Ovary (tissue), 3 donors: ENCODE results near the gene KCNMB2.

Experiments
- EP300 ChIP-seq: sonication (generic); formaldehyde crosslinking; IDR thresholded peaks from one replicate; pipeline ENCODE4 v1.6.1; 2017; ENCODE audit warnings: antibody characterized with exemption
- POLR2A ChIP-seq: fragments of 450-650 bp; IDR thresholded peaks from one replicate; pipeline ENCODE4 v1.6.1; 2017; ENCODE audit warnings: antibody characterized with exemption, mild to moderate bottlenecking, moderate library complexity
- TF ChIP-seq, protein P1 (sequence below), 3 donors: fragments of 450-650 bp in 2 of 3; fragments of 200-600 bp in 1 of 3; IDR thresholded peaks; one replicate each; pipeline versions ENCODE4 v1.5.1 to v1.8.0; 2016 to 2022; ENCODE audit warnings: antibody characterized with exemption in 3 of 3, mild to moderate bottlenecking in 1 of 3
- donor health status: DM: no; HTN: no; CAD: no.

GRCh38 chr3:178761024-178761423, 224.8 kb downstream of the KCNMB2 start:
- TF ChIP-seq, protein P1, sequence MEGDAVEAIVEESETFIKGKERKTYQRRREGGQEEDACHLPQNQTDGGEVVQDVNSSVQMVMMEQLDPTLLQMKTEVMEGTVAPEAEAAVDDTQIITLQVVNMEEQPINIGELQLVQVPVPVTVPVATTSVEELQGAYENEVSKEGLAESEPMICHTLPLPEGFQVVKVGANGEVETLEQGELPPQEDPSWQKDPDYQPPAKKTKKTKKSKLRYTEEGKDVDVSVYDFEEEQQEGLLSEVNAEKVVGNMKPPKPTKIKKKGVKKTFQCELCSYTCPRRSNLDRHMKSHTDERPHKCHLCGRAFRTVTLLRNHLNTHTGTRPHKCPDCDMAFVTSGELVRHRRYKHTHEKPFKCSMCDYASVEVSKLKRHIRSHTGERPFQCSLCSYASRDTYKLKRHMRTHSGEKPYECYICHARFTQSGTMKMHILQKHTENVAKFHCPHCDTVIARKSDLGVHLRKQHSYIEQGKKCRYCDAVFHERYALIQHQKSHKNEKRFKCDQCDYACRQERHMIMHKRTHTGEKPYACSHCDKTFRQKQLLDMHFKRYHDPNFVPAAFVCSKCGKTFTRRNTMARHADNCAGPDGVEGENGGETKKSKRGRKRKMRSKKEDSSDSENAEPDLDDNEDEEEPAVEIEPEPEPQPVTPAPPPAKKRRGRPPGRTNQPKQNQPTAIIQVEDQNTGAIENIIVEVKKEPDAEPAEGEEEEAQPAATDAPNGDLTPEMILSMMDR (IDR thresholded peaks at IDR 0.05), result no peak
- TF ChIP-seq EP300 (no peak), POLR2A (no peak)
